IMR-90 (cell line): Measurements from ENCODE around the gene IL15RA.

ENCODE experiments used
- FOS ChIP-seq: fragments of 150-350 bp; IDR thresholded peaks from 2 replicates; pipeline ENCODE4 v1.6.1; 2016; ENCODE audit warnings: low read depth, low read length
- MAZ ChIP-seq: IDR thresholded peaks from 2 replicates; pipeline ENCODE4 v1.6.1; 2012; ENCODE audit warnings: low read depth, mild to moderate bottlenecking, low read length, improper control_type of control experiment, moderate library complexity, borderline replicate concordance
- POLR2A ChIP-seq: IDR thresholded peaks from 2 replicates; pipeline ENCODE4 v1.6.1; 2012; ENCODE audit warnings: mild to moderate bottlenecking, low read depth, low read length
- RAD21 ChIP-seq: IDR thresholded peaks from 2 replicates; pipeline ENCODE4 v1.6.1; 2012; ENCODE audit warnings: low read length, improper control_type of control experiment
- RCOR1 ChIP-seq: IDR thresholded peaks from 2 replicates; pipeline ENCODE4 v1.6.1; 2012; ENCODE audit warnings: mild to moderate bottlenecking, low read length, improper control_type of control experiment; ENCODE audit not compliant: insufficient replicate concordance
- RFX5 ChIP-seq: IDR thresholded peaks from 2 replicates; pipeline ENCODE4 v1.8.0; 2012; ENCODE audit warnings: low read depth, mild to moderate bottlenecking, low read length, moderate library complexity
- TF ChIP-seq, protein P1 (sequence below): conservative IDR thresholded peaks from 2 replicates; pipeline ENCODE4 v1.5.1; 2012; ENCODE audit warnings: mild to moderate bottlenecking, low read depth, low read length, improper control_type of control experiment
- TF ChIP-seq, protein P2 (sequence below): fragments of 150-350 bp; IDR thresholded peaks from 2 replicates; pipeline ENCODE4 v1.6.1; 2017; ENCODE audit warnings: mild to moderate bottlenecking, antibody characterized with exemption, low read length, low read depth

DNA sequence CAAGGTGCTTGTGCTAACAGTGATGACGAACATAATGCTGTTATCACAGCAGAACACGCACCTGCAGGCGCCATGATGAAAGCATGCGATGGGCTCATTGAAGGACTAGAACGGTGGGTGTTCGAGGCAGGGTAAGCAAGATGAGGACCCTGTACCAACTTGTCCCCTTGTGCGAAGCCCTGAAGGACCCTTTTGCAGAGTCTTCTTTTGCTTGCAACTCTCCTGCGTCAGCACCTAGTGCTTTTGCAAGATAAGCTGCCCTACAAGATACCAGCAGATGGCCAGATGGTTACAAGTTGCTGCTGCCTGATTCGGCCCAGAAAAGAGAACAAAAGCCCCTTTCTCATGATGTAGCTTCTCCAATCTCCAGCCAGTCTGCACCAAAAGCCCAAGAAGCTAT lies 4.2 kb upstream of the IL15RA start:
- TF ChIP-seq FOS (no peak), POLR2A (no peak), RFX5 (no peak), RAD21 (no peak), RCOR1 (no peak), MAZ (no peak)
- TF ChIP-seq, protein P1, sequence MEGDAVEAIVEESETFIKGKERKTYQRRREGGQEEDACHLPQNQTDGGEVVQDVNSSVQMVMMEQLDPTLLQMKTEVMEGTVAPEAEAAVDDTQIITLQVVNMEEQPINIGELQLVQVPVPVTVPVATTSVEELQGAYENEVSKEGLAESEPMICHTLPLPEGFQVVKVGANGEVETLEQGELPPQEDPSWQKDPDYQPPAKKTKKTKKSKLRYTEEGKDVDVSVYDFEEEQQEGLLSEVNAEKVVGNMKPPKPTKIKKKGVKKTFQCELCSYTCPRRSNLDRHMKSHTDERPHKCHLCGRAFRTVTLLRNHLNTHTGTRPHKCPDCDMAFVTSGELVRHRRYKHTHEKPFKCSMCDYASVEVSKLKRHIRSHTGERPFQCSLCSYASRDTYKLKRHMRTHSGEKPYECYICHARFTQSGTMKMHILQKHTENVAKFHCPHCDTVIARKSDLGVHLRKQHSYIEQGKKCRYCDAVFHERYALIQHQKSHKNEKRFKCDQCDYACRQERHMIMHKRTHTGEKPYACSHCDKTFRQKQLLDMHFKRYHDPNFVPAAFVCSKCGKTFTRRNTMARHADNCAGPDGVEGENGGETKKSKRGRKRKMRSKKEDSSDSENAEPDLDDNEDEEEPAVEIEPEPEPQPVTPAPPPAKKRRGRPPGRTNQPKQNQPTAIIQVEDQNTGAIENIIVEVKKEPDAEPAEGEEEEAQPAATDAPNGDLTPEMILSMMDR, result no peak
- TF ChIP-seq, protein P2, sequence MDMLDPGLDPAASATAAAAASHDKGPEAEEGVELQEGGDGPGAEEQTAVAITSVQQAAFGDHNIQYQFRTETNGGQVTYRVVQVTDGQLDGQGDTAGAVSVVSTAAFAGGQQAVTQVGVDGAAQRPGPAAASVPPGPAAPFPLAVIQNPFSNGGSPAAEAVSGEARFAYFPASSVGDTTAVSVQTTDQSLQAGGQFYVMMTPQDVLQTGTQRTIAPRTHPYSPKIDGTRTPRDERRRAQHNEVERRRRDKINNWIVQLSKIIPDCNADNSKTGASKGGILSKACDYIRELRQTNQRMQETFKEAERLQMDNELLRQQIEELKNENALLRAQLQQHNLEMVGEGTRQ, result no peak
